HG03159 (cell line): ENCODE results near the gene C17orf107.

Experiments
- ATAC-seq: cut with Tn5 transposase; IDR thresholded peaks from one replicate; pipeline ENCODE4 v1.9.1; 2021; ENCODE audit warnings: mild to moderate bottlenecking, moderate library complexity; ENCODE audit not compliant: unreplicated experiment

C17orf107 gene

GRCh38 chr17:4933646-4934045 is 34.3 kb downstream of the C17orf107 start:
- ATAC-seq, result no peak

- no peak for ATAC-seq
These were observed 35.0 kb downstream of the C17orf107 start for GRCh38 chr17:4934173-4934979.

GRCh38 chr17:4935650-4936049 is 36.3 kb downstream of the C17orf107 start:
- ATAC-seq, result no peak

GRCh38 chr17:4936436-4936835 is 37.1 kb downstream of the C17orf107 start:
- no peak for ATAC-seq

- no peak for ATAC-seq
These were observed 38.2 kb downstream of the C17orf107 start for GRCh38 chr17:4937553-4937952.

- ATAC-seq, result no peak
These were observed 38.7 kb downstream of the C17orf107 start for GRCh38 chr17:4938069-4938491.

GRCh38 chr17:4938688-4939545 is 39.6 kb downstream of the C17orf107 start:
- ATAC-seq, result no peak

- ATAC-seq, result no peak
These were observed 40.1 kb downstream of the C17orf107 start for GRCh38 chr17:4939546-4939795.

- peak; percentile 68 for ATAC-seq
These were observed 40.6 kb downstream of the C17orf107 start, which contains the start of the genes RNF167 and SLC25A11 for GRCh38 chr17:4939796-4940554. Gene RNF167 (plus strand): TSS chr17:4940268. CDS start chr17:4940910, 642 bp downstream. Gene SLC25A11 (minus strand): TSS chr17:4940046. CDS start chr17:4939910, 136 bp downstream.

GRCh38 chr17:4940555-4941318 is 41.4 kb downstream of the C17orf107 start:
- ATAC-seq, result no peak

GRCh38 chr17:4941319-4941610 is 41.9 kb downstream of the C17orf107 start:
- ATAC-seq, result no peak

GRCh38 chr17:4942760-4943508 is 43.6 kb downstream of the C17orf107 start:
- no peak for ATAC-seq

GRCh38 chr17:4944163-4944553 is 44.8 kb downstream of the C17orf107 start:
- ATAC-seq, result no peak

- no peak for ATAC-seq
These were observed 45.3 kb downstream of the C17orf107 start for GRCh38 chr17:4944554-4945175.

GRCh38 chr17:4945176-4945943 is 46.0 kb downstream of the C17orf107 start:
- no peak for ATAC-seq

- no peak for ATAC-seq
These were observed 46.6 kb downstream of the C17orf107 start for GRCh38 chr17:4945944-4946280.

GRCh38 chr17:4946312-4946976 is 47.1 kb downstream of the C17orf107 start:
- ATAC-seq, result no peak

- no peak for ATAC-seq
These were observed 47.7 kb downstream of the C17orf107 start for GRCh38 chr17:4947010-4947410.
